ENCODE results near the gene MRPS11.

The MRPS11 gene

GRCh38 chr15:88447741-88448140 is 19.8 kb upstream of the MRPS11 start:
- WGBS (ENCODE audit: insufficient coverage): 100% methylated on average over 1 of the region's 1 CpG
- ChIA-PET CTCF (interaction anchor here (0.9 to 1.3 kb wide), 3 partner anchors 56 to 205 kb away, joined by 3 to 5 read pairs (median 3); no protein-coding TSS in a partner anchor), POLR2A (no interaction called here)
- Histone ChIP-seq H3K36me3 (ENCODE audit: control insufficient read depth in 4 of 4, insufficient read depth in 4 of 4, low read length in 3 of 4) (no peaks in the 10 kb centered on the region), H3K27me3 (replicated peaks in 2 of 5; ENCODE audit: control insufficient read depth in 4 of 5, insufficient read depth in 5 of 5, low read length in 4 of 5) (peaks cover 0 to 6% (median 2%) of the 10 kb centered on the region in 5 experiments), H3K9me3 (ENCODE audit: control extremely low read depth in 1 of 5, control insufficient read depth in 4 of 5, insufficient read depth in 2 of 5, low read depth in 1 of 5, low read length in 4 of 5) (peaks cover 0 to 14% (median 6%) of the 10 kb centered on the region in 5 experiments), H3K4me3 (ENCODE audit: control insufficient read depth in 1 of 7, extremely low read depth in 1 of 7, insufficient read depth in 4 of 7, low read depth in 2 of 7, low read length in 6 of 7) (no peak overlapping the region), H3K27ac (ENCODE audit: insufficient read depth in 1 of 2, low read depth in 1 of 2, low read length in 2 of 2, poor library complexity in 1 of 2, severe bottlenecking in 2 of 2) (no peak overlapping the region), H3K4me1 (ENCODE audit: control extremely low read depth in 1 of 4, control insufficient read depth in 4 of 4, insufficient read depth in 4 of 4, low read length in 3 of 4) (no peaks in the 10 kb centered on the region)
- DNase-seq: no peak

- Histone ChIP-seq H3K27me3 (replicated peaks in 2 of 5; ENCODE audit: control insufficient read depth in 4 of 5, insufficient read depth in 5 of 5, low read length in 4 of 5) (peaks cover 0 to 5% (median 0%) of the 10 kb centered on the region in 5 experiments), H3K27ac (ENCODE audit: insufficient read depth in 1 of 2, low read depth in 1 of 2, low read length in 2 of 2, poor library complexity in 1 of 2, severe bottlenecking in 2 of 2) (no peak overlapping the region), H3K4me1 (ENCODE audit: control extremely low read depth in 1 of 4, control insufficient read depth in 4 of 4, insufficient read depth in 4 of 4, low read length in 3 of 4) (no peaks in the 10 kb centered on the region), H3K4me3 (ENCODE audit: control insufficient read depth in 1 of 7, extremely low read depth in 1 of 7, insufficient read depth in 4 of 7, low read depth in 2 of 7, low read length in 6 of 7) (no peak overlapping the region), H3K36me3 (ENCODE audit: control insufficient read depth in 4 of 4, insufficient read depth in 4 of 4, low read length in 3 of 4) (no peaks in the 10 kb centered on the region), H3K9me3 (ENCODE audit: control extremely low read depth in 1 of 5, control insufficient read depth in 4 of 5, insufficient read depth in 2 of 5, low read depth in 1 of 5, low read length in 4 of 5) (peaks cover 0 to 6% (median 0%) of the 10 kb centered on the region in 5 experiments)
- POLR2A ChIA-PET: no interaction called here
- 91% methylated on average over 5 of the region's 5 CpGs for WGBS (ENCODE audit: insufficient coverage)
- CTCF ChIA-PET: interaction anchor here (0.9 to 1.8 kb wide), 6 partner anchors 10 to 203 kb away, joined by 3 to 5 read pairs (median 3); no protein-coding TSS in a partner anchor
- no peak for DNase-seq
These were observed 18.5 kb upstream of the MRPS11 start for GRCh38 chr15:88448991-88449461.

- peaks cover 0 to 5% (median 0%) of the 10 kb centered on the region in 5 experiments for H3K27me3 ChIP-seq (replicated peaks in 2 of 5; ENCODE audit: control insufficient read depth in 4 of 5, insufficient read depth in 5 of 5, low read length in 4 of 5)
- H3K4me1 ChIP-seq (ENCODE audit: control extremely low read depth in 1 of 4, control insufficient read depth in 4 of 4, insufficient read depth in 4 of 4, low read length in 3 of 4): peaks cover 0 to 4% (median 1%) of the 10 kb centered on the region in 4 experiments
- DNase-seq: no peak
- no peaks in the 10 kb centered on the region for H3K36me3 ChIP-seq (ENCODE audit: control insufficient read depth in 4 of 4, insufficient read depth in 4 of 4, low read length in 3 of 4)
- WGBS (ENCODE audit: insufficient coverage): 89% methylated on average over 8 of the region's 8 CpGs
- ChIA-PET CTCF (interaction anchor here (0.7 to 1.8 kb wide), 11 partner anchors 7 to 204 kb away, joined by 3 to 7 read pairs (median 3); no protein-coding TSS in a partner anchor), POLR2A (no interaction called here)
- H3K27ac ChIP-seq (ENCODE audit: insufficient read depth in 1 of 2, low read depth in 1 of 2, low read length in 2 of 2, poor library complexity in 1 of 2, severe bottlenecking in 2 of 2): no peak overlapping the region
- peaks cover 0 to 3% (median 0%) of the 10 kb centered on the region in 5 experiments for H3K9me3 ChIP-seq (ENCODE audit: control extremely low read depth in 1 of 5, control insufficient read depth in 4 of 5, insufficient read depth in 2 of 5, low read depth in 1 of 5, low read length in 4 of 5)
- no peak overlapping the region for H3K4me3 ChIP-seq (ENCODE audit: control insufficient read depth in 1 of 7, extremely low read depth in 1 of 7, insufficient read depth in 4 of 7, low read depth in 2 of 7, low read length in 6 of 7)
These were observed 17.9 kb upstream of the MRPS11 start for GRCh38 chr15:88449581-88449980.

DNA sequence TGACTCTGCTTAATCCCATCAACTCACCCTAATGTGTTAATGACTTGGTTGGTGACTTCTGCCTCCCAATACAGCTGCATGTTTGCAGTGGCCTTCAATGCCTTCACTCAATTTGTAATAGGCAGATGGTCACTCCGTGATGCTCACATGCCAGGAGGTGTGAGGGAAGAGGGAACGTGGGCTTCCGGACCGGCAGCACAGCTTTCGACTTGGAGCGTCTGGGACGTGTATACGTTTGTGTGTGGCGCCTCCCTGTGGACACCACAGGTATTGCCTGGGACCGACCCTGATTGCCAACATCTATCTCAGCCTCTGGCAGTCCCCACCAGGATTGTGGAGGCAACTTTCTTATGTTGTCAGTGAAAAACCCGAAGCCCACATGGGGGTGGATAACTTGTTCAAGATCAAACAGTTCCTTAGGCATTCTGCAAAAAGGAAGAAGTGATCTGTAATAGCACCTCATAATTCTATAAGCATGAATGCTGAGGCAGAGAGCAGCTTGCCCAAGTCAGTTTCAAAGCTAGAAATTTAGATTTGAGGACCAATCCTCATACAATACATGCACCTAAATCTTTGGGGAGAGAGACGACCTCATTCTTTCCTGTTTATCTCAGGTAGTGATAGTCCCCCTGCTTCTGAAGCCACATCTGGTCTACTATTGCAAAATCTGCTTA is 17.2 kb upstream of the MRPS11 start:
- no peaks in the 10 kb centered on the region for H3K36me3 ChIP-seq (ENCODE audit: control insufficient read depth in 4 of 4, insufficient read depth in 4 of 4, low read length in 3 of 4)
- ChIA-PET CTCF (interaction anchor here (0.7 to 1.8 kb wide), 10 partner anchors 8 to 205 kb away, joined by 3 to 7 read pairs (median 3); no protein-coding TSS in a partner anchor), POLR2A (no interaction called here)
- H3K9me3 ChIP-seq (ENCODE audit: control extremely low read depth in 1 of 5, control insufficient read depth in 4 of 5, insufficient read depth in 2 of 5, low read depth in 1 of 5, low read length in 4 of 5): no peaks in the 10 kb centered on the region
- peaks cover 0 to 7% (median 3%) of the 10 kb centered on the region in 4 experiments for H3K4me1 ChIP-seq (ENCODE audit: control extremely low read depth in 1 of 4, control insufficient read depth in 4 of 4, insufficient read depth in 4 of 4, low read length in 3 of 4)
- peak; percentile 54 to 75 (median 68) for DNase-seq
- WGBS (ENCODE audit: insufficient coverage): 5% methylated on average over 11 of the region's 12 CpGs
- H3K4me3 ChIP-seq (ENCODE audit: control insufficient read depth in 1 of 7, extremely low read depth in 1 of 7, insufficient read depth in 4 of 7, low read depth in 2 of 7, low read length in 6 of 7): peak overlapping the region in 1 of 7 experiments; percentile 17
- peaks cover 0 to 5% (median 0%) of the 10 kb centered on the region in 5 experiments for H3K27me3 ChIP-seq (replicated peaks in 2 of 5; ENCODE audit: control insufficient read depth in 4 of 5, insufficient read depth in 5 of 5, low read length in 4 of 5)
- no peak overlapping the region for H3K27ac ChIP-seq (ENCODE audit: insufficient read depth in 1 of 2, low read depth in 1 of 2, low read length in 2 of 2, poor library complexity in 1 of 2, severe bottlenecking in 2 of 2)

GRCh38 chr15:88453651-88454050 is 13.9 kb upstream of the MRPS11 start:
- no peak for DNase-seq
- POLR2A ChIA-PET: no interaction called here
- Histone ChIP-seq H3K4me1 (ENCODE audit: control extremely low read depth in 1 of 4, control insufficient read depth in 4 of 4, insufficient read depth in 4 of 4, low read length in 3 of 4) (peaks cover 0 to 9% (median 3%) of the 10 kb centered on the region in 4 experiments), H3K27ac (ENCODE audit: insufficient read depth in 1 of 2, low read depth in 1 of 2, low read length in 2 of 2, poor library complexity in 1 of 2, severe bottlenecking in 2 of 2) (no peak overlapping the region), H3K9me3 (ENCODE audit: control extremely low read depth in 1 of 5, control insufficient read depth in 4 of 5, insufficient read depth in 2 of 5, low read depth in 1 of 5, low read length in 4 of 5) (no peaks in the 10 kb centered on the region), H3K4me3 (ENCODE audit: control insufficient read depth in 1 of 7, extremely low read depth in 1 of 7, insufficient read depth in 4 of 7, low read depth in 2 of 7, low read length in 6 of 7) (no peak overlapping the region), H3K36me3 (ENCODE audit: control insufficient read depth in 4 of 4, insufficient read depth in 4 of 4, low read length in 3 of 4) (peaks cover 2 to 10% (median 8%) of the 10 kb centered on the region in 4 experiments), H3K27me3 (replicated peaks in 2 of 5; ENCODE audit: control insufficient read depth in 4 of 5, insufficient read depth in 5 of 5, low read length in 4 of 5) (peaks cover 0 to 3% (median 0%) of the 10 kb centered on the region in 5 experiments)
- CTCF ChIA-PET: interaction anchor here (2.7 to 3.5 kb wide), 2 partner anchors 8 to 208 kb away, joined by 12 read pairs; no protein-coding TSS in a partner anchor
- 73% methylated on average over 1 of the region's 1 CpG for WGBS (ENCODE audit: insufficient coverage)

- DNase-seq: peak in 1 of 3 donors; percentile 30
- 0% methylated on average over 1 of the region's 1 CpG for WGBS (ENCODE audit: insufficient coverage)
- Histone ChIP-seq H3K4me1 (ENCODE audit: control extremely low read depth in 1 of 4, control insufficient read depth in 4 of 4, insufficient read depth in 4 of 4, low read length in 3 of 4) (peaks cover 0 to 9% (median 3%) of the 10 kb centered on the region in 4 experiments), H3K27ac (ENCODE audit: insufficient read depth in 1 of 2, low read depth in 1 of 2, low read length in 2 of 2, poor library complexity in 1 of 2, severe bottlenecking in 2 of 2) (no peak overlapping the region), H3K9me3 (ENCODE audit: control extremely low read depth in 1 of 5, control insufficient read depth in 4 of 5, insufficient read depth in 2 of 5, low read depth in 1 of 5, low read length in 4 of 5) (no peaks in the 10 kb centered on the region), H3K36me3 (ENCODE audit: control insufficient read depth in 4 of 4, insufficient read depth in 4 of 4, low read length in 3 of 4) (peaks cover 2 to 16% (median 13%) of the 10 kb centered on the region in 4 experiments), H3K27me3 (replicated peaks in 2 of 5; ENCODE audit: control insufficient read depth in 4 of 5, insufficient read depth in 5 of 5, low read length in 4 of 5) (peaks cover 0 to 2% (median 0%) of the 10 kb centered on the region in 5 experiments), H3K4me3 (ENCODE audit: control insufficient read depth in 1 of 7, extremely low read depth in 1 of 7, insufficient read depth in 4 of 7, low read depth in 2 of 7, low read length in 6 of 7) (no peak overlapping the region)
- CTCF ChIA-PET: interaction anchor here (1.6 to 3.5 kb wide), 6 partner anchors 9 to 208 kb away, joined by 5 to 12 read pairs (median 10); no protein-coding TSS in a partner anchor
- POLR2A ChIA-PET: no interaction called here
These were observed 13.3 kb upstream of the MRPS11 start for GRCh38 chr15:88454236-88454635.

Measured in common myeloid progenitor, CD34-positive (primary cell).